ACHN (cell line): ENCODE measurements around the gene EHF.
A peak's percentile ranks its signal among the peaks of the same experiment; 100 is the strongest.
"Not testable (repeated sequence)": the region's sequence is repeated elsewhere in the genome, so short reads cannot be mapped to it uniquely, and the experiment has no call there.

ENCODE experiments used
- DNase-seq: peaks from one replicate; pipeline ENCODE4 v3.0.0-alpha.2; 2015
- in situ Hi-C: cut with HindIII; loops from 2 replicates; pipeline ENCODE4 v1.10.0; 2017; ENCODE audit warnings: low sequenced_read_pairs, low pct_ligation_motif_present, low pct_unique_long_range_greater_than_20kb

The EHF gene

GRCh38 chr11:34620820-34621792, at the start of gene EHF:
EHF (plus strand) TSS chr11:34621093; CDS start chr11:34642631, 21,538 bp downstream.
- no peak for DNase-seq
- in situ Hi-C loops: no loop called here

DNA sequence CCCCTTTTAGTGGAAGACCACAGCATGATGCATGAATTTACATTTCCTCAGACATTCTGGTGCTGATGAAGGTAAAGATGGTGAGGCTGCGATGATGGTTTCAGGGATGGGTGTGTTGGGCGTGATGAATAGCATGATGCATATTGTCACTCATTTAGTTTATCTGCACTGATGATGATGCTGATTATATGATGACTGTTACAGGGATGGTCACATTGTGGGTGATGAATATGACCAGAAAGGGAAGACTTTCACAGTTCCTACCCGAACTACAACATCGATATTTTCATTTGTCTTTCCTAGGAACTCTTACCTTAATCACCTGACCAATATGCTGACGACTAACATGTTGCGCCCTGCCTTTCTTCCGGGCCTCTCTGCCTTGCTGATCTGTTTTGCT, 47.4 kb upstream of the EHF start:
- in situ Hi-C loops: no loop called here
- no peak for DNase-seq

- no peak for DNase-seq
- in situ Hi-C loops: no loop called here
Observed at GRCh38 chr11:34575261-34575660, 45.6 kb upstream of the EHF start.

DNA sequence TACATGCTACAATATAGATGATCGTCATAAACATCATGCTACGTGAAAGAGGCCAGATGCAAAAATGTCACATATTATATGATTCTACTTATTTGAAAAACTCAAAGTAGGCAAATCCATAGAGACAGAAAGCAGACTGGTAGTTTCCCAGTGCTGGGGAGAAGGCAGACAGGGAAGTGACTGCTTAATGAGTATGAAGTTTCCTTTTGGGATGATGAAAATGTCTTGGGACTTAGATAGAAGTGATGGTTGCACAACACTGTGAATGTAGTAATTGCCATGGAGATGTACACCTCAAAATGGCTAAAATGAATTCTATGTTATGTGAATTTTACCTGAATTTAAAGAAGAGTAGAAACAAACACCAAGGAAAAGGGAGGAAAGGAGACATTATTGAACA, 45.2 kb upstream of the EHF start:
- in situ Hi-C loops: no loop called here
- DNase-seq: no peak

- DNase-seq: no peak
- in situ Hi-C loops: no loop called here
Observed at GRCh38 chr11:34576331-34576730, 44.6 kb upstream of the EHF start.

DNA sequence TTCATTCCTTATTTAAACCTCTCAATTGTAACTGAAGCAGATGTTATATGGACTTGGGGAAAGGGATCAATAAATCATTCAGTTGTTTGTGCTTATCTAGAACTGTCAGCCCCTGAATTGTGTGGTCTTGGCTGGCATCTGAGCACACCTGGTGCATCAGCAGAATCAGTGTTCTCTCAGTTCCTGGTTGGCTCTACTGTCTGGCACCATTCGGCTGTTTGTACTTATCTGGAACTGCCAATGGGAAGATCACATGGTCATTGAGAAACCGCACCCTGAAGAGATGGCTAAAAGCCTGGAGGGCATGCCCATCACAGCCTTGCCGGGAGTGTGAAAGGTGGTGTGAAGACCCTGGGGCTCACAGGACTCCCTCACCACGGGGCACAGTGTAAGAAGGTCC, 37.1 kb upstream of the EHF start:
- in situ Hi-C loops: no loop called here
- no peak for DNase-seq

GRCh38 chr11:34585304-34585734, 35.6 kb upstream of the EHF start:
- in situ Hi-C loops: no loop called here
- DNase-seq: no peak

DNA sequence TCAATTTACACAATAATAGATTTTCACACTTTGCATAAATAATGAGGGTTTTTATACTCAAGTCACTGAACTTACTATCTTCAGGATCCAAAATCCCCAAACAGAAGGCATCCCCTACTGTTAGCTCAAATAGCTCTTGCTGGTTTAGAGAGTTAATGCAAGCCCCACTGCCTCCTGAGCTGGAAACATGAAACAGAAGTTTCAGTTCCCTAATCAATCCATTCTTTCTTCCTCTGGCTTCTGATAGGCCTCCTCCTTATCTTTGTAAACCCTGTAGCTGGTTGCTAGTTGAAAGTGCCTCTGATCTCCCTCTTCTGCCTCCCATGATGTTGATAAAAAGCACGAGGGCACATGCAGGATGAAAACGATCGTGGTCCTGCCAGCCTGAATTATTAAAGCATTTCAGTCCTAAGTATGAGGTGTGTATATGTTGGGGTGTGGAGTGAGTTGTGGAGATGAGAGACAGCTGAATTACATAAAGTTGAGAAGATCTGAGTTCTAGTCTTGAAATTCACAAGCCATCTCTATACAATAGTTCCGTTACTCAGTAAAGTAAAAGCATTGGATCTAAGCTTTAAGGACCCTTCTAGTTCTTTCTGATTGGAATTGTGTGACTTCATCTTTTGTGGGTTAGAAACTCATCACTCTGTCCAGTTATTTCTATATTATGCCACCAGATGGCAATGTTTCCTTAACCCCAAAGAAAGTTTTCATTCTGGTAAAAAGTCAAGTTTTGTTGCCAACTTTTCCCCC, 35.0 kb upstream of the EHF start:
- DNase-seq: peak; percentile 66
- in situ Hi-C loops: no loop called here

DNA sequence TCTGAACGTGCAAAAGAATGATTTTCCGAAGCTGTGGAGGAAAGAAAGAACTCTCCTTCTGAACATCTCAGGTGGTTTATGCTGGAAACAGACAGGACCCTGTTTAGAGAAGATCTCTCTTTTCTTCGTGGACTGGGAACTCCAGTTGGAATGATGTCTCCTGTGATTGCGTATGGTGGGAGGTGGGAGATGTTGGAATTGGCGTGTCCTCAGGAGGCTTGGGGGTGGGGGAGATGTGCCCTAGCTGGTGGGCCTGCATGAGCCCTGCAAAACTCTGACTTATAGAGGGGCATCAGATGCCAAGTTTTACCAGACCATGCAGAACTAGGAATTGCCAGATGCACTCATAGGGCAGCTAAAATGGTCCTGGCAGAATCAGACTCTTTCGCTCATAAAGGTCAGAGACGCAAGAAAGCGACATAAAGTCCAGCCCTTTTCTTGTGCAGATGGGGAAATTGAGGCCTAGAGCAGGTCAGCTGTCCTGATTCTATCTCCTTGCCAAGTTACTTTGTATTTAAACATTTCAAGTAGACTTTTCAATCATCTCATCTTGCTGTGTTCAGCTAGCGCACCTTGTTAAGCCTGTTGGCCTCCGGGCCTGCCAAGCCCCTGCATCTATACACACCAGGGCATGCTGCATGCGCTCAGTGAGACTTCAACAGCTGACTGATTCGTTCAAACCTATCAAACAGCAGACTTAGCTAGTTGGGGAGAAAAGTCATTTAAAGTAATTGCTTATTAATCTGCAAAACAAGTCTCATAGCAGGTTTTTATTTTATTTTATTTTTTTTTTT, 34.2 kb upstream of the EHF start:
- no peak for DNase-seq
- in situ Hi-C loops: no loop called here

DNA sequence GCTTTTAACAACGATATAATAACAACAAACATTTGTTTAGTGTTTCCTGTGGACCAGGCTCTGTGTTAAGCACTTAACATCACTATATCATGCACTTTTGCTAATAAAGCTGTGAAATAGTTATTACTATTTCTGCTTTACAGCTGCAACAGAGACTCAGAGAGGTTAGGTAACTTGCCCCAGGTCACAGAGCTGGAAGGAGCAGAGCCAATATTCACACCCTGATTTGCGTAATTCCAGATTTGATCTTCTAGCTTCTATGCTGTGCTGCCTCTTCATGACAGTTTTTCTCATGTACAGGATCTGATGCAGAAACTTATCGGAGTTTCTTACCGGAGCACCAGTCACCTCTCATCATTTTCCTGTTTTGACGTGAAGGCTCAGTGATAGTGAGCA, 33.6 kb upstream of the EHF start:
- no peak for DNase-seq

DNA sequence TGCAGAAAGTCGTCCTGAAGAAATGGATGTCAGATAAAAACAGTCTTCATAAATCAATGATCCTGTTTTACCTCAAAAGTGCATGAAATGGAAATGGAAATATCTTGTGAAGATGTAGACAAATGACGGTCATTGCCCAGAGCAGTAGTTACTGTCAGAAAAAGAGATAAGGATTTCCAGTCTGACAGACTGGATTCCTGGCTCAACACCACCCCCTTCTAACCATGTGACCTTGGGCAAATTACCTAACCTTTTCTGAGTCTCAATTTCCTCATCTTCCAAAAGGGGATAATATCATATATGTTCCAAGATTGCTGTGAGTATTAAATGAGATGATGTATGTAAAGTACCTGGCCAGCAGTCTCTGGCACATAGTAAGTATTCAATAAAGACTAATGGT, 32.9 kb upstream of the EHF start:
- in situ Hi-C loops: no loop called here
- no peak for DNase-seq

More for the DNA sequence above, 33.6 kb upstream of the EHF start:
- in situ Hi-C loops: no loop called here

DNA sequence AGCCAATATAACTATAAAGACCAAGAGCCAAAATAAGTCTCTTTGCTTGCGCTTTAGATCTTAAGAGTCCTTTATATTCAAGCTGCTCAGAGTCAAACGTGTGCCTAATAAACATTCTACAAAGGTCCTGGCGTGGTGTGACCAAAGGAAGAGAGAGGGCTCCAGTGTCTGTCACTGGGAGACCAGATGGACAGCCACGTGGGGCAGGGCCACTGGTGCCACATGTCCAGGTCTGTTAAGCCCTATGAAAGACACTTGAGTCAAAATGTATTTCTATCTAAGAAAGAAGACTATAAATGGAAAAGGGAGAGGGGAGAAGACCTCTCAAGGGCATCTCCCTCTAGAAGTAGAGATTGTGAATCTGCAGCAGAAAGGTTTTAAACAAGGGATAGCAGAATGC, 32.2 kb upstream of the EHF start:
- in situ Hi-C loops: no loop called here

DNA sequence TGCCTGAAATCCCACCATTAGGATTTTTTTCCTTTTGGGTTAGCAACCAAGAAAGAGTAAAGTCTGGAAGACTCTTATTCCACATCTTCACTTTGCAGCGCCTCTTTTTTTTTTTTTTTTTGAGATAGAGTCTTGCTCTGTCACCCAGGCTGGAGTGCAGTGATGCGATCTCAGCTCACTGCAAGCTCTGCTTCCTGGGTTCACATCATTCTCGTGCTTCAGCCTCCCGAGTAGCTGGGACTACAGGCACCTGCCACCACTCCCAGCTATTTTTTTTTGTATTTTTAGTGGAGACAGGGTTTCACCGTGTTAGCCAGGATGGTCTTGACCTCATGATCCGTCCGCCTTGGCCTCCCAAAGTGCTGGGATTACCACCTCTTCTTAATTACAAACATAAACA, 31.7 kb upstream of the EHF start:
- in situ Hi-C loops, DNase-seq: not testable (repeated sequence)

More for the DNA sequence above, 32.2 kb upstream of the EHF start:
- DNase-seq: no peak

- in situ Hi-C loops: no loop called here
Observed at GRCh38 chr11:34593085-34593484, 27.8 kb upstream of the EHF start.

DNA sequence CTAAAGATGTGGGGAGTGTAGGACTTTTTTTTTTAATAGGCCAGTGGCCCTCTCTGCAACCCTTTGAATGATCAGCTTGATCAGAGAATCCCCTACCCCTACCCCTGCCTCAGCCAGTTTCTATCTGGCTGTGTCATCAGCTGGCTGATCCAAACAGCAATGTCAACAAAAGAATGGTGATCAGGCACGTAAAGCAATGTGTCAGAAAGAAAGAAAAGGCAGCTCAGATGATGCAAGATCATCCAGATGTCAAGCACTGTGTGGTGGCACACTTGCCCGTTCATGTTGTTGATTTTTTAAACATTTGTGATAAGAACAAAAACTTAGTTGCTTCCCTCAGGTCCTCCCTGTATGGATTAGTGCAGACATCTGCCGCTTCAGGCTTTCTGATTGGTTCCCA, 26.3 kb upstream of the EHF start:
- in situ Hi-C loops: no loop called here
- DNase-seq: no peak

More at GRCh38 chr11:34593085-34593484, 27.8 kb upstream of the EHF start:
- DNase-seq: no peak

- in situ Hi-C loops: no loop called here
Observed at GRCh38 chr11:34595391-34595790, 25.5 kb upstream of the EHF start.

GRCh38 chr11:34595960-34596644, 24.8 kb upstream of the EHF start:
- DNase-seq: no peak
- in situ Hi-C loops: no loop called here

More at GRCh38 chr11:34595391-34595790, 25.5 kb upstream of the EHF start:
- DNase-seq: no peak

DNA sequence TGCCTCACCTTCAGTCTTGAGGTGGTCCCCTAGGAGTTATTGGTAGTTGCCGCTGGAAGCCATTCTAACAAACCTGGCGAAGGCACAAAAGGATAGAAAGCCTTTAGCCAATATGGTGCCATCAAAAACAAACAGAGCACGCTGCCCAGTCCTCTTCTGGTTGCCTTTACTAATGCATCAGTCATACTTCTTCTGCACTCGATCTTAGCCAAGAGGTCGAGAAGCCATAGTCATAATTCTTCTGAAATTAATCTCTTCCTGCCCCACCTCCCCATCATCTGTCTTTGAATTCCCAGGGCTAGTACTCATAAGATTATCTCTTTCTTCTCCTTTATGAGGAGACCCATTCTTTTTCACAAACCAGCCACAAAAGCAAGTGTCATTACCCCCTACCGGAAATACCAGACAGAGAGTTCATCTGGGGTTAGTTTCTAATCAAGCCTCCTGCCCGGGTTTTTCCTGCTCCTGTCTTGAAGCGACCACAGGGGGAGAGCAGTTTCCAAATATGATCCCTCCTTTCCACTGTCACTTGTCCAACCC, 21.4 kb upstream of the EHF start:
- no peak for DNase-seq
- in situ Hi-C loops: no loop called here
